HepG2 (cell line): Measurements from ENCODE around the gene STC2. TPM values are rescaled to one million over a fixed set of nuclear protein-coding genes. Genes with fewer than 3 reads are reported as not detected.

Experiments used
- DMAP1 ChIP-seq: IDR thresholded peaks from 2 replicates; pipeline ENCODE4 v1.6.1; 2016
- FOXA1 ChIP-seq, 2 experiments: fragments of 450-650 bp in 1 of 2; sonication (generic) in 1 of 2; formaldehyde crosslinking in 1 of 2; IDR thresholded peaks; 2 replicates each; pipeline versions ENCODE4 v1.4.0 to v1.6.1; 2016 to 2020; ENCODE audit warnings: missing genetic modification reagents in 1 of 2
- HDAC6 ChIP-seq: fragments of 200-600 bp; sonication (generic); IDR thresholded peaks from 2 replicates; pipeline ENCODE4 v1.7.0; 2017; ENCODE audit warnings: mild to moderate bottlenecking, antibody characterized with exemption, low read length, low read depth
- HHEX ChIP-seq: IDR thresholded peaks from 2 replicates; pipeline ENCODE4 v1.6.1; 2016; ENCODE audit warnings: control low read depth
- HMGA1 ChIP-seq: sonication (generic); formaldehyde crosslinking; conservative IDR thresholded peaks from 2 replicates; pipeline ENCODE4 v1.4.0; 2020; ENCODE audit warnings: missing genetic modification reagents
- MAFK ChIP-seq, 2 experiments: IDR thresholded peaks in 1 of 2; conservative IDR thresholded peaks in 1 of 2; 2 replicates each; pipeline ENCODE4 v1.6.1; 2011; ENCODE audit warnings: improper control_type of control experiment in 2 of 2, low read length in 2 of 2
- NFYB ChIP-seq: sonication (generic); formaldehyde crosslinking; IDR thresholded peaks from 2 replicates; pipeline ENCODE4 v1.4.0; 2020; ENCODE audit warnings: missing genetic modification reagents
- PPARG ChIP-seq: conservative IDR thresholded peaks from 2 replicates; pipeline ENCODE4 v1.6.1; 2016; ENCODE audit warnings: missing biosample characterization, missing genetic modification reagents
- XRCC5 ChIP-seq: fragments of 200-400 bp; formaldehyde crosslinking; optimal IDR thresholded peaks from 2 replicates; pipeline ENCODE3; 2017; ENCODE audit warnings: mild to moderate bottlenecking, low read length
- ZNF224 ChIP-seq: sonication (generic); formaldehyde crosslinking; IDR thresholded peaks from 2 replicates; pipeline ENCODE4 v1.5.0; 2020; ENCODE audit warnings: mild to moderate bottlenecking, missing genetic modification reagents
- ZNF543 ChIP-seq: sonication (generic); formaldehyde crosslinking; IDR thresholded peaks from 2 replicates; pipeline ENCODE4 v1.4.0; 2020; ENCODE audit warnings: mild to moderate bottlenecking, missing genetic modification reagents
- ZNF709 ChIP-seq: sonication (generic); formaldehyde crosslinking; IDR thresholded peaks from 2 replicates; pipeline ENCODE4 v1.5.0; 2020; ENCODE audit warnings: mild to moderate bottlenecking, missing genetic modification reagents
- polyA plus RNA-seq, 8 experiments: library from polyadenylated mRNA; depleted of rRNA in 3 of 8; stranded (reverse) in 7 of 8; unstranded in 1 of 8; fragments of >200 nt; fragmentation: Illumina TruSeq in 4 of 8; extraction: Trizol in 4 of 8; gene quantifications; 2 replicates each; pipeline versions ENCODE4 v1.2.1 to v1.2.3, GENCODE V29; 2011 to 2016; ENCODE audit warnings: low read depth in 4 of 8, missing spikeins in 1 of 8, mixed read lengths in 1 of 8; ENCODE audit not compliant: insufficient read depth in 1 of 8
- total RNA-seq, 5 experiments: library from RNA; depleted of rRNA; stranded (reverse); fragments of >200 nt; fragmentation: Illumina TruSeq; extraction: Trizol; gene quantifications; 2 replicates each; pipeline ENCODE4 v1.2.3, GENCODE V29; 2016; ENCODE audit warnings: low read depth in 1 of 5
- TF ChIP-seq, protein P1 (sequence below): sonication (generic); formaldehyde crosslinking; IDR thresholded peaks from 2 replicates; pipeline ENCODE4 v1.8.1; 2023; ENCODE audit warnings: mild to moderate bottlenecking, moderate library complexity, missing genetic modification reagents
- TF ChIP-seq, protein P2 (sequence below): sonication (generic); formaldehyde crosslinking; IDR thresholded peaks from 2 replicates; pipeline ENCODE4 v1.4.0; 2020; ENCODE audit warnings: missing genetic modification reagents
- TF ChIP-seq, protein P3 (sequence below): sonication (generic); formaldehyde crosslinking; IDR thresholded peaks from 2 replicates; pipeline ENCODE4 v1.9.0; 2021; ENCODE audit warnings: missing genetic modification reagents, borderline replicate concordance
- TF ChIP-seq, protein P4 (sequence below): sonication (generic); formaldehyde crosslinking; IDR thresholded peaks from 2 replicates; pipeline ENCODE4 v1.4.0; 2020; ENCODE audit warnings: missing genetic modification reagents, mild to moderate bottlenecking, borderline replicate concordance
- TF ChIP-seq, protein P5 (sequence below): sonication (generic); formaldehyde crosslinking; IDR thresholded peaks from 2 replicates; pipeline ENCODE4 v1.5.1; 2020; ENCODE audit warnings: missing genetic modification reagents, mild to moderate bottlenecking, borderline replicate concordance
- TF ChIP-seq, protein P6 (sequence below): sonication (generic); formaldehyde crosslinking; IDR thresholded peaks from 2 replicates; pipeline ENCODE4 v1.4.0; 2020; ENCODE audit warnings: missing genetic modification reagents, borderline replicate concordance

The STC2 gene
- total and polyA plus RNA-seq, 2 of the 13 experiments (the other 11 are each of a cell fraction or from before 2014, with no cell fraction given), result 27.1 to 69.2 TPM

DNA sequence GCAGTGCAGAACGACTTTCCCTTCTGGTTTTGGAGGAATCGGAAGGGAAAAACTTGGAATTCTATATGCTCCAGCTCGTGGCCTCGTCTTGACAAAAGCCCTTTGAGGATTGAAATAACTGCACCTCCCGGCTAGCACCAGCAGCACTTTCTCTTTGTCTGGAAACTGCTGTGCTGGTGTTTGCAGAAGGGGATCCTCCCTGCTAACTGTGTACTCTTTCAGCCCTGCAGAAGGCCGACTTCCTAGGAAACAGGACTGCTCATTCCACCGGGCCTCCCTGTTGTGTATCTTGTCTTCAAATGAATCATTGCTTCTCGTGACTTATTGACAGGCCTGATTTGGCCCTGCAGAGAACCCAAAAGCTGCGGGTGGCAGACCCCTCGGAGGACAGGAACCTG lies 23.6 kb downstream of the STC2 start (continued):
- TF ChIP-seq ZNF543 (CRISPR knock-in tag) (no peak), ZNF224 (no peak), MAFK (conservative IDR thresholded peaks at IDR 0.05 in 1 of 2, IDR thresholded peaks at IDR 0.05 in 1 of 2; ENCODE audit: low read length in 2 of 2) (peak; percentile 39 to 60; a peak in 3 of 4 replicates), HHEX (CRISPR knock-in tag) (no peak), ZNF709 (no peak), DMAP1 (no peak; the same call in 1 of the 2 replicates), XRCC5 (no peak), FOXA1 (IDR thresholded peaks at IDR 0.05) (no peak), FOXA1 (CRISPR knock-in tag; IDR thresholded peaks at IDR 0.05) (peak; percentile 86), HDAC6 (no peak), HMGA1 (CRISPR knock-in tag) (no peak), NFYB (CRISPR knock-in tag) (no peak), PPARG (CRISPR knock-in tag) (0 out of 2 replicates have a peak, but pooled peaks have one; percentile 31)
- TF ChIP-seq, protein P1, sequence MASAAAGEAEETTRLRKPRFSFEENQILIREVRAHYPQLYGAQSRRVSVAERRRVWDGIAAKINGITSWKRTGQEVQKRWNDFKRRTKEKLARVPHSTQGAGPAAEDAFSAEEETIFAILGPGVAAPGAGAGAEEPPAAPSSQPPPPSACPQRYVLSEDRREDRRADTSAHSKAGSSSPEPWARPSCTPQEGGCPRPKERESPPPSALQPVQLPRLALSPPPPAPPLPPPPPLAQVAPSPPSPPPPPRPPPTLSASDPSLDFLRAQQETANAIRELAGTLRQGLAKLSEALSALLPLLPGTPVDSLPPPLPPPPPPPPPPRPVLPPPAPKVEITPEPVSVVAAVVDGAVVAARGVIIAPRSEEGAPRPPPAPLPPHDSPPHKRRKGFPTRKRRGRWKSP, result no peak
- TF ChIP-seq, protein P2, sequence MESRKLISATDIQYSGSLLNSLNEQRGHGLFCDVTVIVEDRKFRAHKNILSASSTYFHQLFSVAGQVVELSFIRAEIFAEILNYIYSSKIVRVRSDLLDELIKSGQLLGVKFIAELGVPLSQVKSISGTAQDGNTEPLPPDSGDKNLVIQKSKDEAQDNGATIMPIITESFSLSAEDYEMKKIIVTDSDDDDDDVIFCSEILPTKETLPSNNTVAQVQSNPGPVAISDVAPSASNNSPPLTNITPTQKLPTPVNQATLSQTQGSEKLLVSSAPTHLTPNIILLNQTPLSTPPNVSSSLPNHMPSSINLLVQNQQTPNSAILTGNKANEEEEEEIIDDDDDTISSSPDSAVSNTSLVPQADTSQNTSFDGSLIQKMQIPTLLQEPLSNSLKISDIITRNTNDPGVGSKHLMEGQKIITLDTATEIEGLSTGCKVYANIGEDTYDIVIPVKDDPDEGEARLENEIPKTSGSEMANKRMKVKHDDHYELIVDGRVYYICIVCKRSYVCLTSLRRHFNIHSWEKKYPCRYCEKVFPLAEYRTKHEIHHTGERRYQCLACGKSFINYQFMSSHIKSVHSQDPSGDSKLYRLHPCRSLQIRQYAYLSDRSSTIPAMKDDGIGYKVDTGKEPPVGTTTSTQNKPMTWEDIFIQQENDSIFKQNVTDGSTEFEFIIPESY (CRISPR knock-in tag), result no peak
- TF ChIP-seq, protein P3, sequence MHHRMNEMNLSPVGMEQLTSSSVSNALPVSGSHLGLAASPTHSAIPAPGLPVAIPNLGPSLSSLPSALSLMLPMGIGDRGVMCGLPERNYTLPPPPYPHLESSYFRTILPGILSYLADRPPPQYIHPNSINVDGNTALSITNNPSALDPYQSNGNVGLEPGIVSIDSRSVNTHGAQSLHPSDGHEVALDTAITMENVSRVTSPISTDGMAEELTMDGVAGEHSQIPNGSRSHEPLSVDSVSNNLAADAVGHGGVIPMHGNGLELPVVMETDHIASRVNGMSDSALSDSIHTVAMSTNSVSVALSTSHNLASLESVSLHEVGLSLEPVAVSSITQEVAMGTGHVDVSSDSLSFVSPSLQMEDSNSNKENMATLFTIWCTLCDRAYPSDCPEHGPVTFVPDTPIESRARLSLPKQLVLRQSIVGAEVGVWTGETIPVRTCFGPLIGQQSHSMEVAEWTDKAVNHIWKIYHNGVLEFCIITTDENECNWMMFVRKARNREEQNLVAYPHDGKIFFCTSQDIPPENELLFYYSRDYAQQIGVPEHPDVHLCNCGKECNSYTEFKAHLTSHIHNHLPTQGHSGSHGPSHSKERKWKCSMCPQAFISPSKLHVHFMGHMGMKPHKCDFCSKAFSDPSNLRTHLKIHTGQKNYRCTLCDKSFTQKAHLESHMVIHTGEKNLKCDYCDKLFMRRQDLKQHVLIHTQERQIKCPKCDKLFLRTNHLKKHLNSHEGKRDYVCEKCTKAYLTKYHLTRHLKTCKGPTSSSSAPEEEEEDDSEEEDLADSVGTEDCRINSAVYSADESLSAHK (CRISPR knock-in tag), result no peak
- TF ChIP-seq, protein P4, sequence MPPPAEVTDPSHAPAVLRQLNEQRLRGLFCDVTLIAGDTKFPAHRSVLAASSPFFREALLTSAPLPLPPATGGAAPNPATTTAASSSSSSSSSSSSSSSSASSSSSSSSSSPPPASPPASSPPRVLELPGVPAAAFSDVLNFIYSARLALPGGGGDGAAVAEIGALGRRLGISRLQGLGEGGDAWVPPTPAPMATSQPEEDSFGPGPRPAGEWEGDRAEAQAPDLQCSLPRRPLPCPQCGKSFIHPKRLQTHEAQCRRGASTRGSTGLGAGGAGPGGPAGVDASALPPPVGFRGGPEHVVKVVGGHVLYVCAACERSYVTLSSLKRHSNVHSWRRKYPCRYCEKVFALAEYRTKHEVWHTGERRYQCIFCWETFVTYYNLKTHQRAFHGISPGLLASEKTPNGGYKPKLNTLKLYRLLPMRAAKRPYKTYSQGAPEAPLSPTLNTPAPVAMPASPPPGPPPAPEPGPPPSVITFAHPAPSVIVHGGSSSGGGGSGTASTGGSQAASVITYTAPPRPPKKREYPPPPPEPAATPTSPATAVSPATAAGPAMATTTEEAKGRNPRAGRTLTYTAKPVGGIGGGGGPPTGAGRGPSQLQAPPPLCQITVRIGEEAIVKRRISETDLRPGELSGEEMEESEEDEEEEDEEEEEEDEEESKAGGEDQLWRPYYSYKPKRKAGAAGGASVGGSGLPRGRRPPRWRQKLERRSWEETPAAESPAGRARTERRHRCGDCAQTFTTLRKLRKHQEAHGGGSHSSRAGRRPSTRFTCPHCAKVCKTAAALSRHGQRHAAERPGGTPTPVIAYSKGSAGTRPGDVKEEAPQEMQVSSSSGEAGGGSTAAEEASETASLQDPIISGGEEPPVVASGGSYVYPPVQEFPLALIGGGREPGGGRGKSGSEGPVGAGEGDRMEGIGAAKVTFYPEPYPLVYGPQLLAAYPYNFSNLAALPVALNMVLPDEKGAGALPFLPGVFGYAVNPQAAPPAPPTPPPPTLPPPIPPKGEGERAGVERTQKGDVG, result no peak
- TF ChIP-seq, protein P5, sequence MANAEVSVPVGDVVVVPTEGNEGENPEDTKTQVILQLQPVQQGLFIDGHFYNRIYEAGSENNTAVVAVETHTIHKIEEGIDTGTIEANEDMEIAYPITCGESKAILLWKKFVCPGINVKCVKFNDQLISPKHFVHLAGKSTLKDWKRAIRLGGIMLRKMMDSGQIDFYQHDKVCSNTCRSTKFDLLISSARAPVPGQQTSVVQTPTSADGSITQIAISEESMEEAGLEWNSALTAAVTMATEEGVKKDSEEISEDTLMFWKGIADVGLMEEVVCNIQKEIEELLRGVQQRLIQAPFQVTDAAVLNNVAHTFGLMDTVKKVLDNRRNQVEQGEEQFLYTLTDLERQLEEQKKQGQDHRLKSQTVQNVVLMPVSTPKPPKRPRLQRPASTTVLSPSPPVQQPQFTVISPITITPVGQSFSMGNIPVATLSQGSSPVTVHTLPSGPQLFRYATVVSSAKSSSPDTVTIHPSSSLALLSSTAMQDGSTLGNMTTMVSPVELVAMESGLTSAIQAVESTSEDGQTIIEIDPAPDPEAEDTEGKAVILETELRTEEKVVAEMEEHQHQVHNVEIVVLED, result no peak
- TF ChIP-seq, protein P6, sequence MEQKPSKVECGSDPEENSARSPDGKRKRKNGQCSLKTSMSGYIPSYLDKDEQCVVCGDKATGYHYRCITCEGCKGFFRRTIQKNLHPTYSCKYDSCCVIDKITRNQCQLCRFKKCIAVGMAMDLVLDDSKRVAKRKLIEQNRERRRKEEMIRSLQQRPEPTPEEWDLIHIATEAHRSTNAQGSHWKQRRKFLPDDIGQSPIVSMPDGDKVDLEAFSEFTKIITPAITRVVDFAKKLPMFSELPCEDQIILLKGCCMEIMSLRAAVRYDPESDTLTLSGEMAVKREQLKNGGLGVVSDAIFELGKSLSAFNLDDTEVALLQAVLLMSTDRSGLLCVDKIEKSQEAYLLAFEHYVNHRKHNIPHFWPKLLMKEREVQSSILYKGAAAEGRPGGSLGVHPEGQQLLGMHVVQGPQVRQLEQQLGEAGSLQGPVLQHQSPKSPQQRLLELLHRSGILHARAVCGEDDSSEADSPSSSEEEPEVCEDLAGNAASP, result peak; percentile 36; the same call in 1 of the 2 replicates
